Loucy (cell line): ENCODE data around the gene OR13C8.

Experiments
- CTCF ChIP-seq: fragments of 200-600 bp; sonication (generic); conservative IDR thresholded peaks from 2 replicates; pipeline ENCODE4 v1.5.1; 2014; ENCODE audit warnings: mild to moderate bottlenecking, antibody characterized with exemption, low read length
- EZH2phosphoT487 ChIP-seq: fragments of 200-600 bp; IDR thresholded peaks from 2 replicates; pipeline ENCODE4 v1.6.1; 2018; ENCODE audit warnings: antibody characterized with exemption, mild to moderate bottlenecking, moderate library complexity, borderline replicate concordance

- TF ChIP-seq CTCF = no peak
- TF ChIP-seq EZH2phosphoT487 = no peak
Observed at GRCh38 chr9:104575456-104575855, 6.5 kb downstream of the OR13C8 start.
